ENCODE data around the gene VAPB. TPM values are rescaled to one million over a fixed set of nuclear protein-coding genes. Genes with fewer than 3 reads are reported as not detected.

Gene VAPB
- total RNA-seq, 2 donors from 2014 or later, result 20.2 to 21.8 TPM

- Histone ChIP-seq H3K36me3 (no peaks in the 10 kb centered on the region), H3K27ac (no peak overlapping the region), H3K4me1 (no peaks in the 10 kb centered on the region), H3K27me3 (no peaks in the 10 kb centered on the region), H3K4me3 (no peak overlapping the region), H3K9me3 (peaks cover 0 to 35% of the 10 kb centered on the region in 2 donors)
- no peak for DNase-seq (ENCODE audit: low spot score)
- peak in 1 of 2 donors; percentile 59 for TF ChIP-seq CTCF (IDR thresholded peaks at IDR 0.05)
Observed at GRCh38 chr20:58481481-58482021, 92.5 kb downstream of the VAPB start.

GRCh38 chr20:58482416-58482815 is 93.4 kb downstream of the VAPB start:
- Histone ChIP-seq H3K27ac (no peak overlapping the region), H3K4me3 (no peak overlapping the region), H3K4me1 (no peaks in the 10 kb centered on the region), H3K36me3 (no peaks in the 10 kb centered on the region), H3K9me3 (peaks cover 0 to 43% of the 10 kb centered on the region in 2 donors), H3K27me3 (no peaks in the 10 kb centered on the region)
- TF ChIP-seq CTCF (IDR thresholded peaks at IDR 0.05), result no peak
- DNase-seq (ENCODE audit: low spot score), result no peak

GRCh38 chr20:58483051-58483450 is 94.0 kb downstream of the VAPB start:
- Histone ChIP-seq H3K36me3 (no peaks in the 10 kb centered on the region), H3K4me1 (no peaks in the 10 kb centered on the region), H3K4me3 (no peak overlapping the region), H3K9me3 (peaks cover 0 to 39% of the 10 kb centered on the region in 2 donors), H3K27ac (no peak overlapping the region), H3K27me3 (no peaks in the 10 kb centered on the region)
- no peak for TF ChIP-seq CTCF (IDR thresholded peaks at IDR 0.05)
- DNase-seq (ENCODE audit: low spot score), result no peak

GRCh38 chr20:58483470-58483869 is 94.4 kb downstream of the VAPB start:
- Histone ChIP-seq H3K4me1 (no peaks in the 10 kb centered on the region), H3K9me3 (peaks cover 0 to 35% of the 10 kb centered on the region in 2 donors), H3K36me3 (no peaks in the 10 kb centered on the region), H3K27me3 (no peaks in the 10 kb centered on the region), H3K4me3 (no peak overlapping the region), H3K27ac (no peak overlapping the region)
- DNase-seq (ENCODE audit: low spot score), result no peak
- TF ChIP-seq CTCF (IDR thresholded peaks at IDR 0.05), result no peak

- no peak overlapping the region for H3K4me3 ChIP-seq
- no peak for DNase-seq (ENCODE audit: low spot score)
- no peak overlapping the region for H3K27ac ChIP-seq
- peaks cover 0 to 34% of the 10 kb centered on the region in 2 donors for H3K9me3 ChIP-seq
- no peaks in the 10 kb centered on the region for H3K36me3 ChIP-seq
- TF ChIP-seq CTCF (IDR thresholded peaks at IDR 0.05), result no peak
- H3K4me1 ChIP-seq, result no peaks in the 10 kb centered on the region
- no peaks in the 10 kb centered on the region for H3K27me3 ChIP-seq
Observed at GRCh38 chr20:58485393-58485792, 96.4 kb downstream of the VAPB start.

- H3K9me3 ChIP-seq, result peaks cover 0 to 34% of the 10 kb centered on the region in 2 donors
- H3K4me1 ChIP-seq, result no peaks in the 10 kb centered on the region
- H3K4me3 ChIP-seq, result no peak overlapping the region
- no peaks in the 10 kb centered on the region for H3K27me3 ChIP-seq
- H3K36me3 ChIP-seq, result no peaks in the 10 kb centered on the region
- no peak for DNase-seq (ENCODE audit: low spot score)
- no peak overlapping the region for H3K27ac ChIP-seq
- no peak for TF ChIP-seq CTCF (IDR thresholded peaks at IDR 0.05)
Observed at GRCh38 chr20:58486207-58486606, 97.2 kb downstream of the VAPB start.

All from right atrium auricular region (tissue), 2 donors.